Tibial nerve (tissue), 4 donors: Measurements from ENCODE around the gene MADD.

ENCODE experiments used
- CTCF ChIP-seq, 5 experiments: fragments of 200-600 bp in 3 of 5; fragments of 450-650 bp in 2 of 5; sonication (generic) in 3 of 5; IDR thresholded peaks; one replicate each; pipeline ENCODE4 v1.5.1; 2016 to 2019; ENCODE audit warnings: antibody characterized with exemption in 5 of 5, mild to moderate bottlenecking in 3 of 5, moderate library complexity in 2 of 5
- EP300 ChIP-seq, 2 donors: sonication (generic); formaldehyde crosslinking; IDR thresholded peaks; one replicate each; pipeline ENCODE4 v1.6.1; 2017; ENCODE audit warnings: antibody characterized with exemption in 2 of 2, mild to moderate bottlenecking in 1 of 2

GRCh38 chr11:47233051-47233450 lies 36.9 kb upstream of the MADD start:
- TF ChIP-seq CTCF (IDR thresholded peaks at IDR 0.05) (no peak), EP300 (IDR thresholded peaks at IDR 0.05) (no peak)
